GM18951 (cell line): ENCODE measurements around the gene CRTAC1.

Source experiments
- POLR2A ChIP-seq: IDR thresholded peaks from 4 replicates; pipeline ENCODE4 v1.6.1; 2011; ENCODE audit warnings: mild to moderate bottlenecking; ENCODE audit not compliant: insufficient read length, insufficient read depth; ENCODE audit errors: extremely low read depth
- in situ Hi-C: fragments of 300-500 bp; cut with MboI; formaldehyde crosslinking; loops from one replicate; pipeline ENCODE4 v1.12.0; 2022; ENCODE audit warnings: low sequenced_read_pairs, mixed read lengths, inconsistent platforms; ENCODE audit not compliant: unreplicated experiment

CRTAC1 gene

DNA sequence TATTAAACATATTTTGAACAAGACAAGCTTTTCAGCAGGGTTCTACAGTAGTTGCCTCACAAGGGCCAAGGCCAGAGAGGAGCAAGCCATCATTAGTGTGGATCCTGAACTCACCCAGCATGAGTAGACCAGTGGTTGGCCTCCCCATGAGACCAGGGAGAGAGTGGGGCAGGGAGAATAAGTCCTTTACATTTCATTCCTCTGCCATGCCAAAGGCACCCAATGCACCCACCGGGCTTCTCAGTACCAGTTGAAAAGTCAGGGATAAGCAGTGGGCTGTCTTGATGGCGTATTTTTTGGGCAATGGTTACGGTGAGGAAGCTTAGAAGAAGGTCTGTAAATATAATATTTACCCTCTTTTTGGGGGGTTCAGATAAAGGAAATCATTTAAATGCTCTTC lies 16.6 kb downstream of the CRTAC1 start:
- TF ChIP-seq POLR2A = no peak

DNA sequence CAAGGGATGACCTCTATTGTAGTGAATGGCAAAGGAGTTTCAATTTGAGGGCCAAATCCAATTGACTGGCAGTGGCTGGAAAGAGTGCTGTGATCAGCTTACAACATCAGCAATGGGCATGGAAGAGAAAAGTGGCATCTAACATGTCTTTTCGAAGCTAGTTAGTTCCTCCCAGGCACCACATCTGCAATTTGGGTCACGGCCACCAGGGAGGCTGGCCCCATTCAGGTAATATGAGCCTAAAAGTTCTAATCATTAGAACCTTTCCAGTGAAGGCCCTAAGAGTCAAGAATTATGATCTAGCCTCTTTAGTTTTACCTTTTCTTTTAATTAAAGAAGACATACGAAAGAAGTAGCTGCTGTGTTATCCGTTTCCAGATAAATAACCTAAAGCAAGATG lies 17.3 kb downstream of the CRTAC1 start:
- no peak for TF ChIP-seq POLR2A
- in situ Hi-C loops = no loop called here

More for the DNA sequence above, 16.6 kb downstream of the CRTAC1 start:
- in situ Hi-C loops = no loop called here

DNA sequence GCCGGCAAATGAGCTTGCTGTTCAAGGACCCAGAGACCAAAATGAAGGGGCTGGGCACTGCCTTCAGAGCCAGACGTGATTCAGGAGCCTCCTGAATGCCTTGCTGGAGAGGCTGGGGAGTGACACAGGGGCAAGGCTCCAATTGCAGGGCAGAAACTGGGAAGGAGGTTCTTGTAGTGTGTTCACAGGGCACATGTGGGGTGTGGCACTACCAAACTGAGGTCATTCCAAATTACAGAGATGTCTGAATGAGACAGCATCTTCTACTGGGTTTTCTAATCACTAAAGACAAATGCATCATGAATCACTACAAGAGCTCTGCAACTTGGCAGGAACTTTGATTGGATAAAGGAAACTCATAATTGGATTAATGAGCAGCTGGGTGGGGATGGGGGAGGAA lies 17.8 kb downstream of the CRTAC1 start:
- in situ Hi-C loops = no loop called here
- TF ChIP-seq POLR2A = no peak

DNA sequence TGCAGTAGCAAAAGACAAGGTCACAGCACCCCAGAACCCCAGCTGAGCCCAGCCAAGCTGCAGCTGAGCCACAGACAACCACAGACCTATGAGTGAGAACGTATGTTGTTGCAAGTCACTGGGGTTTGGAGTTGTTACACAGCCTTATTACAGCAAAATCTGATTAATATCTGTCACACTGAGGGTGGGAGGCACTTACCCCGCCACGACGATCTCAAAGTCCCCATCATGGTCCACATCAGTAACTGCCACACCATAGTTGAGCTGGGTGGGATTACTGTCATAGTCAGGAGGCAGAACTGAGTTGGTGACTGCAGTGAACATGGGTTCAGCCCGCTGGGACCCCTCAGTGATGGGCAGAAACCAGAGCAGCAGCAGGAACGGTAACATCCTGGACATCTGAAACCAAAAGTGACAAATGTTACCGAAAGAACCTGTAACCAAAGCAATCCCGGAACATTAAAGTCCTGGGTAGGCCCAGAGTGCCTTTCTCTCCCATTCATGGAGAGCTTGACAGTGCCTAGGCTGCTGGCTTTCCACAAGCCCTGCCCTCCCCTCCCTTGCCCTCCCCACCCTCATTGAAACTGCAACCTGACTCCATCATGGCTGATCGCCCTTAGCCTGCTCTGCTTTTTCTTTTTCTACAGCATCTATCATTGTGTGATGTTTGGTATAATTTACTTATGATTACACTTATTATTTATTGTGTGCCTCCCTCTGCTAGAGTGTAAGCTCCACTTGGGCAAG lies 19.3 kb downstream of the CRTAC1 start:
- in situ Hi-C loops = no loop called here
- TF ChIP-seq POLR2A = no peak

DNA sequence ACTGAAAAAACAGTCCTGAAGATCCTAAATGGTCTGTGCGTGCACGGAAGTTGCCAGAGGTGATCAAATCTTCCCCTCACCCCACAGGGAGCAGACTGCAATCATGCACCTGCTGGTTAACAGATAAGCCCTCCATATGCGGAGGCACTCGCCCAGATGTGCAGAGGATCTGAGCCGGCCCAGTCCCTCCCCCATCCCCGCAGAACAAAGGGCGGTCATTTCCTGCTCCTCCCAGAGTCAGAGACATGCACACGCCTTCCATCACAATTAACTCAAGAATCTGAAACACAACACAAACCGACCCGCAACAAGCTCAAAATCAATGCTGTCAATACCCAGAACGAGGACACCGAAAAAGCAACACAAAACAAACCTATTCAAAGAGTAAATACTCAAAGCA lies 24.2 kb downstream of the CRTAC1 start:
- in situ Hi-C loops = no loop called here

DNA sequence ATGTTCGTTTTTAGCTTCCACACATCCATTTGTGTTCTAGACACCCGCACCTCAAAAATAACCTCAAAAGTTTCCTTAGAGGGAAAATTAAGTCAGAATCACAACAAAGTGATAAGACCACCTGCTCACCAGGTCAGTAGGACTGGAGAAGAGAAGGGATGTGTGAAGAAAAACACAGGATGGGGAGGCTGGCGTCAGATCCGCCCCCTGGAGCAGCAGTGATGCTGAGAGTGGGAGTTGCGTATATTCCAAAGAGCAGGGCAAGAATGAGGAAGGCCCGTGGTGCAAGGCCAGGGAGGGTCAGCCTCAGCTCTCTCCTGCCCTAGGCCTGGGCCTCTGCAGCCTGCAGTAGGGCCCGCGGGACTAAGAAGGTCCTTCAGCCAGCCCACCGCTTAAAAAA lies 28.7 kb downstream of the CRTAC1 start:
- TF ChIP-seq POLR2A = no peak
- in situ Hi-C loops = no loop called here

More for the DNA sequence above, 24.2 kb downstream of the CRTAC1 start:
- TF ChIP-seq POLR2A = no peak

DNA sequence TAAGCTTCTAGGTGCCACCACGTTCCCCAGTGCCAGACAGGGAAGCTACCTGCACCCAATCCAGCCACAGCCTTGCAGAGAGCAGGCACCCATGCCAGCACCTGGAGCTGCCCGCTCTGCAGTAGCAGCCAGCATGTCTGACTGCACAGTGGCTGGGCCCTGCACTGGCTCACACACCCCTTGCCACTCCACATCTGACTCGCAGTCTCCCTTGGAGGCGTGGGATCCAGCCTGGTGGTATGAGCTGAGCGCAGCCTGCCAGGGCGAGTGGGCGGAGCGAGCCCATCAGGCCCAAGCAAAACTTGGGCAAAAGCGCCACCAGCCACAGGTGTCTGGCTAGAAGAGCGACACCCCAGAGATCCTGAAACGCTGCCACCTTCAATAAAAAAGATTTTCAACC lies 30.1 kb downstream of the CRTAC1 start:
- in situ Hi-C loops = no loop called here
- TF ChIP-seq POLR2A = no peak

DNA sequence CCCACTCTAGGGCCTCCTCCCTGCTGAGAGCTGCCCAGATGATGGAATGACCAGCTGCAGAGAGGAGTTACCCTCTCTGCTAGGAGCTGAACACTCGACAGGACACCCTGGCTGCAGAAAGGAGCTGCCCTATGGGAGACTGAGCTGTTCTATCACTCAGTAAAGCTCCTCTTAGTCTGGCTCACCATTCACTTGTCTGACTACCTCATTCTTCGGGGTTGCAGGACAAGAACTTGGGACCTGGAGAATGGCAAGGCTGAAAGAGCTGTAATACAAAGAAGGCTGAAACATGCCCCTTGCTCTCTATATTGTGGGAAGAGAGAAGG lies 30.5 kb downstream of the CRTAC1 start:
- in situ Hi-C loops = no loop called here
- TF ChIP-seq POLR2A = no peak

DNA sequence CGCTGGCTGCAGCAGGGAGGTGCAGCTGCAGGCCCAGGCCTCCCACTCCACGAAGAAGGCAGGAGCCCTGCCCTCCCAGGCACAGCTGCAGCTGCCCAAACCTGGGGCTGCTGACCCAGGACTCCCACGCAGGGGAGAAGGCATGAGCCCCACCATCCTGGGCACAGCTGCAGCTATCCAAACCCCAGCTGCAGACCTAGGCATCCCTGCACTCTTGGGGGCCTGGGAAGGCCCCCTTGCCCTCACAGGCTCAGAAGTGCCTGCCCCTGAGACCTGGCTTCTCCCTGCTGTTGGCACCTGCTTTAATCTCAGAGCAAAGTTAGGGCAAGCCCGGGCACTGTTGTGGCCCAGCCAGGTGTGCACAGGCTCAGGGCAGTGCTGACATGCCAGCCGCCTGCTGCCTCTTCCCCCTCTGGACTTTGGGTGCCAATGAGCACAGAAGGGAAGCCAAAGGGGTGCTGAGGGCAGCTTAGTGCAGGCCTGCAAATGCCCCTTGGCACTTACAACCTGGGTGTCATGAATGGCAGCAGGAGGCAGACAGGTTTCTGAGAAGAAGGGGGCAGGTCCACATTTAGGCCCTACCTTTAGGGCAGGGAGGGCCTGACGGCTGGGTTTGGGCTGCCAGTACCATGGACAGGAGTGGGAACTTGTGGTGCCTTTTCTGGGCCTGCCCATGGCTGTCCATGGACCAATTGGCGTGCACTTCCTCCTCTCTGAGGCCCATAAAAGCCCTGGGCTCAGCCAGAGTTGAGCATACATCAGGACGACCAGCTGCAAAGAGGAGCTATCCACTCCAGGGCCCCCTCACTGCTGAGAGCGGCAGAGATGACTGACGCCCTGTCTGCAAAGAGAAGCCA lies 31.1 kb downstream of the CRTAC1 start:
- in situ Hi-C loops = no loop called here

DNA sequence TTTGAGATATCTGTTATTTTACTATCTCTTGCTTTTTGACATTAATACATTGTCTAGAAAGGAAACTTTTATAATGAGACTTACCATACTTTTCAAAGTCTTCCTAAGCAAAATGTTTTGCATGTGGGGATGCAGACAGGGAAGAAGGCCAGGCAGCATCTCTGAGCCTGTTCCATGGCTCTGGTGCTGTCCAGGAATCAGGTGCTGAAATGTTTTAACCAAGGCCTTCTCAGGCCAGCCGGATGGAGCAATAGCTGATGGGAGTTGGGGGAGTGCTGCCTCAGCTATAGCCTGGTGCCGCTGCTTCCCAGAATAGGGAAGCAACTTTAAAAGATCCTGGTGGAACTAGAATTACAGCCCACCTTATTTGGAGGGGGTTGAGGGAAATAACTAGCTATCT lies 38.5 kb downstream of the CRTAC1 start:
- no peak for TF ChIP-seq POLR2A
- in situ Hi-C loops = no loop called here

More for the DNA sequence above, 31.1 kb downstream of the CRTAC1 start:
- no peak for TF ChIP-seq POLR2A

DNA sequence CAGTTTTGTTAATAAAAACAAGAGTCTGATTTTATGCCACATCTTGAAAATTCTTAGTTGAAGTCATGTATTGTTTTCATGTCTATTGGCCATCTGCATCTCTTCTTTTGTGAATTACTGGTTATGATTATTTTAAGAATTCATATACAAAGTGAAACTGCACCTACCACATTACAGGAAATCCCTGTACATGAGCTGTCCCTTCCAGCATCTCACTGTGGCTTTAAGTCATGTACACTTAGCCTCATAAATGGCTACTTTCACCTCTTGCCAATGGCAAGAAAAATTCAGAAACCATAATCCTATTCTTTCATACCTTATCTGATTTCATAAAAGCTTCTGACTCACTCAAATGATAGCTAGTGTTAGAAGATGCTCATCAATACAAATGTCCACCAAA lies 48.6 kb downstream of the CRTAC1 start:
- TF ChIP-seq POLR2A = no peak
- in situ Hi-C loops = no loop called here

DNA sequence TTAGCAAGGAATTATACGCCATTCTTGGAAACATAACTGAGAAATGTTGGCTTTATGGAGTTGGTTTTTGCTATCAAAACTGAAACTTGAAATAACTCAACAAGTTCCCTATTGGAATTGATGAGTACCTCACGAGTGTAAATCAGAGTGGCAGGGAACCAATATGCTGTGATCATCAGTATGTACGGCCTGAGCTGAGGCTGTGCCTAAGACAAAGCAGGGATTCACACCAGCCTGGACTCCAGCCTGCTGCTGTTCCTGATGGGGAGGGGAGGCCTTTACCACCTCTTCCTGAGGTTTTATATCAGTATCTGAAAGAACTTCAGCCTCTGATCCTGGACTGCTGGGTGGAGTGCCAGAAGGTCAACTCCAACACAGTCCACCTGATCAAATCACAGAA lies 52.7 kb downstream of the CRTAC1 start:
- in situ Hi-C loops = no loop called here
- TF ChIP-seq POLR2A = no peak

DNA sequence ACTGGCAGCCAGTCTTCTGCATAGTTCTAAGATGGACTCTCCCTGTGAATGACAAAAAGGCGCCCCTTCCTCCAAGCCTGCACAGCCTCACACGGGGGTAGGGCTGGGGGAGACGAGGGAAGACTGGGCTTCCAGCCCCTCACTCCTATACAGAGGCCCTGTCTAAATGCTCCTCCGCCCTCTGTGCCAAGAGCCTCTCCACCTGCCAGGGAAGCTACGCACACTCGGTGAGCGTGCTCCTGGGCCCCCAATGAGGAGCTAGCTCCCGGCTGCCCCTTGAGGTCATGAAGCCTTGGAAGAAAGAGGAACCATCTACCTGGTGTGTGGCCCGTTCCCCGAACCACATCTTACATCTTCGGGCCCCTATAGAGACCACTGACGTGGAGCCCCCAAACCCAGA lies 54.8 kb downstream of the CRTAC1 start:
- no peak for TF ChIP-seq POLR2A
- in situ Hi-C loops = no loop called here
